ENCODE measurements around the gene TK2.
A peak's percentile ranks its signal among the peaks of the same experiment; 100 is the strongest.
"Not testable (repeated sequence)": the region's sequence is repeated elsewhere in the genome, so short reads cannot be mapped to it uniquely, and the experiment has no call there.

The TK2 gene

DNA sequence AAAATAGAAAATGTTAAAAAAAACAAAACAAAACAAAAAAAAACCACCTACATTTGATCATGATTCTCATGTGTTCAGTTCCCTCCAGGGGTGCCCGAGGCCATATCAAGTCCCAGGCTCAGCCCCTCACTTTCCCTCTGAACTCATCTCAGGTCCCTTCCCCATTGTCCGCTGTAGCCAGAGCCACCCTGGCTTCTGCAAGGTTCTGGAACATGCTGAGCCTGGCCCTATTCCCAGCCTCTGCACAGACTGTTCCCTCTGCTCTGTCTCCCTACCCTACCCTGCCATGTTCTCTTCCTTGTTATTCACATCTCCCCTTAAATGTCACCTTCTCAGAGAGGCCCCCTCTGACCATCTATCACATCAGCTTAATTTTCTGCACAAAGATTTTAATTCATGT lies 46.9 kb downstream of the TK2 start:
- no peak for DNase-seq (ENCODE audit: low spot score)

- no peak for DNase-seq (ENCODE audit: low spot score)
These were observed 47.7 kb downstream of the TK2 start for GRCh38 chr16:66502020-66502913.

DNA sequence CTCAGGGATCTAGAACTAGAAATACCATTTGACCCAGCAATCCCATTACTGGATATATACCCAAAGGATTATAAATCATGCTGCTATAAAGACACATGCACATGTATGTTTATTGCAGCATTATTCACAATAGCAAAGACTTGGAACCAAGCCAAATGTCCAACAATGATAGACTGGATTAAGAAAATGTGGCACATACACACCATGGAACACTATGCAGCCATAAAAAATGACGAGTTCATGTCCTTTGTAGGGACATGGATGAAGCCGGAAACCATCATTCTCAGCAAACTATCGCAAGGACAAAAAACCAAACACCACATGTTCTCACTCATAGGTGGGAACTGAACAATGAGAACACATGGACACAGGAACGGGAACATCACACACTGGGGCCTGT lies 48.4 kb downstream of the TK2 start:
- not testable (repeated sequence) for DNase-seq (ENCODE audit: low spot score)

- DNase-seq (ENCODE audit: low spot score) = not testable (repeated sequence)
These were observed 52.0 kb downstream of the TK2 start for GRCh38 chr16:66497921-66498320.

DNA sequence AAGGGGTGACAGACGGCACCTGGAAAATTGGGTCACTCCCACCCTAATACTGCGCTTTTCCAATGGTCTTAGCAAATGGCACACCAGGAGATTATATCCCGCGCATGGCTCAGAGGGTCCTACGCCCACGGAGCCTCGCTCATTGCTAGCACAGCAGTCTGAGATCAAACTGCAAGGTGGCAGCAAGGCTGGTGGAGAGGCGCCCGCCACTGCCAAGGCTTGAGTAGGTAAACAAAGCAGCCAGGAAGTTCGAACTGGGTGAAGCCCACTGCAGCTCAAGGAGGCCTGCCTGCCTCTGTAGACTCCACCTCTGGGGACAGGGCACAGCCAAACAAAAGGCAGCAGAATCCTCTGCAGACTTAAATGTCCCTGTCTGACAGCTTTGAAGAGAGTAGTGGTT lies 53.7 kb downstream of the TK2 start:
- DNase-seq (ENCODE audit: low spot score) = not testable (repeated sequence)

- no peak for DNase-seq (ENCODE audit: low spot score)
These were observed 54.5 kb downstream of the TK2 start for GRCh38 chr16:66495440-66495839.

- DNase-seq (ENCODE audit: low spot score) = no peak
These were observed 55.0 kb downstream of the TK2 start for GRCh38 chr16:66494916-66495315.

DNA sequence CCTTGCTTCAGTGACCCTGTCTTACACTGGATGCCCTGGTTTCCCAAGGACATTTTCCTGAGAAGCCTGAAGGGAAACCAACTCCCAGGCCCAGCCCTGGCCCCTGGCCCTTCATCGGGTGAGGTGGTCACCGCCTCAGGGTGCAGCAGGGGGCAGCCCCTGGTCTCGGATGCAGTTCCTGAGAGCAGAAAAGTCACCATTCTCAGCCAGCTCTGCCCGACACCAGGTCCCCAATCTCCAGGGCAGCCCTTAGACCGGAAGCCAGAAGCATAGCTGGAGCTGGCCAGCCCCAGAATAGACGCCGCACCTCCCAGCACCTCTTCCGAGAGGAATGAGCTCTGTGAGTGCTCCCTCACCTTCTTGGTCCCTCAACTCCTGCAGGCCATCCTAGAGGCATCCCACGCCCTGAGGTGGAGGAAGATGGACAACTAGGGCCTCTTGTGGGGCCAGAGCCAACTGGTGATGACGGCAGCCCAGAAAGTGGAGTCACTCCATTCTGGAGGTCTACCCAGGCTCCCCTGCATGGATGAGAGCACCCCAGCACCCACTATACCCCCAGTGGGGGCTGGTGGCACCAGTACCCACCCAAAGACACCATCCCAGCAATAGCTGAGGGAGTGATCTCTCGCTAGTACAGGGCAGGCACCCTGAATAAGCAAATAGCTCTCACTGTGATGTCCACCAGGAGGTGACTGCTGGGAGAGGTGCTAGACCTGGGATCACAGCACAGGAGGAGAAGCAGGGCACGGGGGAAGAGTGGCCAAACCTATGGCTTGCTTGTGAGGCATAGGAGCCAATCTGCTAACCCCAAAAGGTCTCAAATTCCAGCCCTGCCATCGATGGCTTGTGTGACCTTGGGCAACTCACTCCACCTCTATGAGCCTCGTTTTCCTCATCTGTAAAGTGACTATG lies 56.2 kb downstream of the TK2 start:
- no peak for DNase-seq (ENCODE audit: low spot score)

DNA sequence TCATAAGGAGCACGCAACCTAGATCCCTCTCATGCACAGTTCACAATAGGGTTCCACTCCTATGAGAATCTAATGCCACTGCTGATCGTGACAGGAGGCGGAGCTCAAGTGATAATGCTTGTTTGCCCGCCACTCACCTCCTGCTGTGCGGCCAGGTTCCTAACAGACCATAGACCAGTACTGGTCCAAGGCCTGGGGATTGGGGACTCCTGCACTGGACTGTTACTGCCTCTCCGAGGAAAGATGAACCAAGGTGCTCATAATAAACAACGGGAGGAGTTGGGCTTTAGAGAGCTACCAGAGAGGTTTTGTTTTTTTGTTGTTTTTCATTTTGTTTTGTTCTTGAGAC lies 58.2 kb downstream of the TK2 start:
- DNase-seq (ENCODE audit: low spot score) = no peak

DNA sequence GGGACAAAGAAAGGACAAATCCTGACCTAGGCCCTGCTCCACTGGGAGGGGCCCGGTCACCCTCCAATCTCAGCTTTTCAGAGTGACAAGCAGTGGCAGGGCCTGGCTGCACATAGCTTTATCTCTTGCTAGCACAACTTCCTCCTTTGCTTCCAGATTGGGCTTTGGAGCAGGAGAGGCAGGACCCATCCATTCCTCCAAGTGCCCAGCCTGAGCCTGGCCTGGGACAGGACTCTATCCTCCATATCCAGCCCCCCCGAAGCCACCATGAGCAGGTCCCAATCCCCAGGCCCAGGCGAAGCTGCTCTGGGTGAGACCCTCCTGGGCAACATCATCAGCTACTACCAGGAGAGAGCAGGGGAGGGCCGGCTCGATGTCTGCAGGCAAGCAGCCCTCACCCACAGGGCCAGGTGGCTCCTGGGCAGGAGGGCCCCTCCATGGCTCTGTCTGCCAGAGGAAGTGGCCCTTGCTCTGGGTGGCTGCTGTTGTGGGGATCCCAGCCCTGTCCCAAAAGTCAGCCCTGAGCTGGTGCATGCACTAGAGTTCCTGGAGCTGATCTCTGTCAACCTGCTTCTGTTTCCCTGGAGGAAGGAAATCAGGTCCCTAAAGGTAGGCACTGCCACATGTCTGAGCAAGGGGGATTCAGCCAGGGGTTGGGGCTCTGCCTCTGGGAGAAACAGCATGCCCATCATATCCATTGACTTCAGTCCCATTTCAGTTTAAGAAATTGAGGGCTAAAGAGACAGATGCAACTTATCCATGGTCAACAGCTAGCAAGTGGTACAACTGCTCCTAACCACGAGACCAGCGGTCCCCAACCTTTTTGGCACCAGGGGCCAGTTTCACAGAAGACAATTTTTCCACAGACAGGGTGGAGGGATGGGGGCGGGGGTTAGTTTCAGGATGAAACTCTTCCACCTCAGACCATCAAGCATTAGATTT lies 58.9 kb downstream of the TK2 start:
- DNase-seq (ENCODE audit: low spot score) = no peak

DNA sequence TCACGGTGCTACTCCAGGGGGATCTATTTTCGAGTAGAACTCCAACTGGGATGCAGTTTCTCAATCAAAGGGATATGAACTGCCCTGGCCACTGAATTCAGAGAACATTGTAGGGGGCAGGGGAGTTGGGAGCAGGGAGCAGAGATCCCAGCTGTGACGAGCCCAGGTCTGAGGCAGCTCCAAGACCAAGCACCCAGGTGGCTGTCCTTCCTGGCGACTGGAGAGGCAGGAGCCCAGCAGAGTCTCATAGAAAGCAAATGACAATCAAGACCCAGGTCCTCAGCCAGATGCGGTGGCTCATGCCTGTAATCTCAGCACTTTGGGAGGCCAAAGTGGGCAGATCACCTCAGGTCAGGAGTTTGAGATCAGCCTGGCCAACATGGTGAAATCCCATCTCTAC lies 60.1 kb downstream of the TK2 start:
- DNase-seq (ENCODE audit: low spot score) = no peak

DNA sequence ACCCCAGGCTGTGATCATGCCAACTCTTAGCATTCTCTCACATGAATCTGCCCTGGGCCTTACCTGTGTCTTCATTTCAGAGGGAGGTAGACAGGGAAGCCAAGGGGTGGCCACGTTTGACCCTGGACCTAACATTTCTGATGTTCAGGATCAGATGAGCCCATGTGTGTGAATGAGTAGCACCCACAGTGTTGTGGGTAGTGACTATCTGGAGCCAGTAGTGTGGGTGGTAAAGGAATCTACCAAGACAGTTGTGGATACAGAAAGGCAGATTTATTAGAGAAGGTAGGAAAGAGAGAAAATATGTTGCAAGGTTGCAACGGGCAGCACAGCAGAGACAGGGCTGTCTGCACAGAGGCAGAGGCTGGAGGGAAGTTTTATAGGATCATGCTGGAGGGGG lies 60.5 kb downstream of the TK2 start:
- DNase-seq (ENCODE audit: low spot score) = no peak

GRCh38 chr16:66488505-66488904 lies 61.4 kb downstream of the TK2 start:
- DNase-seq (ENCODE audit: low spot score) = no peak

DNA sequence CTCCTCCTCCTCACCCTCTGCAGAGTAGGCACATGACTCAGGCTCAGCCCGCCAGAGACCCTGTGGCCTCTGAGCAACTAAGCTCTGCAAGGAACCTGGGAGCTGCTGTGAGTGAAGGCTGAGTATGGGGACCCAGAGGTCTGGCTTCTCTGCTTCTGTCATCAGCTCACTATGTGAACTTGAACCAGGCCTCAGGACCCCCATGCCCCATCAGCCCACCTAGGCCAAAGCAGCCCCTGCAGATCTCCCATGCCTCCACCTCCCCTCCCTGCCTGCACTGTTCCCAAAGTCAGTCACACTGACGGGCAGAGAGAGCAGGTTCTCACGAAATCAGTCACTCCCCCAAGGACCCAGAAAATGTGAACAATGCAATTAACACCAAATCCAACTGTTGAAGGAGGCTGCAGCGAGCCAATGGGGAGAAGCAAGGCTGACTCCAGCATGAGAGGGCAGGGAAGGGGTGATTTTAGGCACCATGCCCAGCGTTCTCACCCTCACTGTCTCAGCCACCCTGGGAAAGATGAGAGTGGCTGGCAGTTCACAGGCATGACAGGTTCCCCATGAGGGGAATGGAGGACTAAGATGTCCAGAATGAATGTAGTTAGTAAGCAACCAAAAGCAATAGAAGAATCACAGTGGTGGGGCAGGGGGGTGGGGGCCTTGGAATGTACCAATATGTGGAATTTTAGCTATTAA lies 62.2 kb downstream of the TK2 start:
- no peak for DNase-seq (ENCODE audit: low spot score)

- no peak for DNase-seq (ENCODE audit: low spot score)
These were observed 62.9 kb downstream of the TK2 start for GRCh38 chr16:66486773-66487579.

DNA sequence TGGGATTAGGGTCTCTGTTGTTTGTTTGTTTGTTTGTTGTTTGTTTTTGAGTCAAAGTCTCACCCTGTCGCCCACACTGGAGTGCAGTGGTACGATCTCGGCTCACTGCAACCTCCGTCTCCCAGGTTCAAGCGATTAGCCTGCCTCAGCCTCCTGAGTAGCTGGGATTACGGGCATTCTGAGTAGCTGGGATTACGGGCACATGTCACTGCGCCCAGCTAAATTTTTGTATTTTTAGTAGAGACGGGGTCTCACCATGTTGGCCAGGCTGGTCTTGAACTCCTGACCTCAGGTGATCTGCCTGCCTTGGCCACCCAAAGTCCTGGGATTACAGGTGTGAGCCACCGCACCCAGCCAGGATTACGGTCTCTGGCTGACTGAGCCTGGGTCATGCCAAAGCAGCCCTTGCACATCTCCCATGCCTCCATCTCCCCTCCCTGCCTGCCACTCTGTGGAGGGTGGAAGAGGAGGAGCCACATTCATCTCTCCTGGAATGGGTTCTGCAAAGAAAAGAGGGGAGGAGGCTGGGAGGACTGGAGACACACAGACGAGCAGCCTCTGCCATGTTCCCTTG lies 63.6 kb downstream of the TK2 start:
- DNase-seq (ENCODE audit: low spot score) = no peak

DNA sequence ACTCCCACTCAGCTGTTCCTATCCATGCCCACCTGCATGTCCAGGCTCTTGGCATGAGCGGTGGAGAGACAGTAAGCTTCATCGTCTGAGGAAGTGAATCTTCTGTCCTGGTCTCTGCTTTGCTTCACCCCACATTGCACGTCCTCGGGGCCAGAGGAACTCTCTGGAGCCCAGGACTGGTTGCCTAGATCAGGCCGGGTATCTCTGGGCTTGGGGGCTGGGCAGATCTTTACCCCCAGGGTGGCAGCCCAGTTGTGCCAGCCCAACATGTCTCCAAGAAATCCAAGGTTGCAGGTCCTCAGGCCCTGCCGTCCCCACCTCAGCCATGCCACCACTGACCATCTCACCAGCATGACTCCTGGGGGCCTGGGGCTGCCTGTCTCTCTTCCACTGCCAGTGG lies 64.5 kb downstream of the TK2 start:
- DNase-seq (ENCODE audit: low spot score) = no peak

DNA sequence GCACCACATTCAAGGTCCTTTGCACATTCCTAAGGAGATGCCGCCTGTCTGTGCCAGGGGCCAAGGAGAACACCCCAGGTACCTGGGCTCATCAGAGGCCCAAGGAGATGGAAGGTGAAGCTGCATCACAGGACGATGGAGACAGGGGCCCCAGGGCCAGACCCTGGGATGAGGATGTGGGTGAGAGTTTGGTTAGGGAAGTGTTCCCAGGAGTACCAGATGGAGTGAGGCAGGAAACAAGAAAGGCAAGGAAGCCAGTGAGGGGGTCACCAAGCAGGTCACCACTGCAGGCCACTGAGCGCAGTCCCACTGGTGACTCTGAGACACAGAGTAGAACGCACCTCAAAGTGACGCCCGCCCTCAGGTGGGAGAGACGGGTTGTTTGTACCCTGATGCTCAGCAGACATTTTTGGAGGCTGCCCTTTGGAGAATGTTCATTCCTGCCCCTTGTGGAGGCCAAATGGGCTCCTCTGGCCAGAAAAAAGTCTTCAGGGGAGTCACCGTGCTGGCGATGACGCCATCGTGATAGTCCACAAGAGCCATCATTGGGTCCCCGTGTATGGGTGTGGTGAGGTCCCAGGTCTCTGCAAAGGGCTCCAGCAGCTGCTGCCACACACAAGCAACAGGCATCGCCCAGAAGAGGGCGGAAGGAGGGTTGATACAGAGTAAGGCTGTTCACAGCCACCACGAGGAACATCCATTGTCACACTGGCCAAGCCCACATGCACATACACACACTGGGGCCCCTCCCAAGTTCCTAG lies 65.3 kb downstream of the TK2 start:
- DNase-seq (ENCODE audit: low spot score) = no peak

- peak; percentile 57 for DNase-seq (ENCODE audit: low spot score)
These were observed 66.1 kb downstream of the TK2 start for GRCh38 chr16:66483689-66484452.
